DOHH2 (cell line): ENCODE data around the gene STX8.

Experiments used
- H3F3A ChIP-seq: fragments of 200-600 bp; sonication (generic), shearing (Covaris generic); 2 replicates; pipeline ENCODE4 v1.6.0; 2016; ENCODE audit warnings: antibody characterized with exemption, mild to moderate bottlenecking; ENCODE audit not compliant: control insufficient read depth, insufficient read depth
- H3K27ac ChIP-seq: fragments of 200-600 bp; sonication (generic); 2 replicates; pipeline ENCODE4 v1.5.1; 2014; ENCODE audit warnings: low read depth, mild to moderate bottlenecking, low read length, moderate library complexity
- H3K27me3 ChIP-seq: fragments of 200-600 bp; sonication (generic); 2 replicates; pipeline ENCODE4 v1.6.1; 2014; ENCODE audit warnings: mild to moderate bottlenecking, low read length, mixed read lengths; ENCODE audit not compliant: control insufficient read depth
- H3K36me3 ChIP-seq: fragments of 200-600 bp; sonication (generic); 2 replicates; pipeline ENCODE4 v1.6.1; 2014; ENCODE audit warnings: mild to moderate bottlenecking, low read length, moderate library complexity, mixed read lengths; ENCODE audit not compliant: control insufficient read depth
- H3K4me1 ChIP-seq: fragments of 200-600 bp; sonication (generic); 2 replicates; pipeline ENCODE4 v1.6.1; 2014; ENCODE audit warnings: mild to moderate bottlenecking, low read length, mixed read lengths; ENCODE audit not compliant: control insufficient read depth
- H3K4me2 ChIP-seq: fragments of 200-600 bp; sonication (generic); 2 replicates; pipeline ENCODE4 v1.6.0; 2014; ENCODE audit warnings: mild to moderate bottlenecking, low read length, moderate library complexity
- H3K4me3 ChIP-seq: fragments of 200-600 bp; sonication (generic); 2 replicates; pipeline ENCODE4 v1.5.1; 2014; ENCODE audit warnings: mild to moderate bottlenecking, low read length, mixed read lengths
- H3K79me2 ChIP-seq: fragments of 200-600 bp; sonication (generic); 2 replicates; pipeline ENCODE4 v1.6.1; 2014; ENCODE audit warnings: mild to moderate bottlenecking, low read length, mixed read lengths; ENCODE audit not compliant: control insufficient read depth
- H3K9me2 ChIP-seq: fragments of 200-600 bp; sonication (generic); replicated peaks from 2 replicates; pipeline ENCODE4 v1.6.1; 2014; ENCODE audit warnings: mild to moderate bottlenecking, low read length, mixed read lengths; ENCODE audit not compliant: control insufficient read depth
- H3K9me3 ChIP-seq: fragments of 200-600 bp; sonication (generic); 2 replicates; pipeline ENCODE4 v1.6.1; 2014; ENCODE audit warnings: antibody characterized with exemption, low read length, mixed read lengths; ENCODE audit not compliant: control insufficient read depth, insufficient read depth
- H4K20me1 ChIP-seq: fragments of 200-600 bp; sonication (generic); 2 replicates; pipeline ENCODE4 v1.6.0; 2014; ENCODE audit warnings: low read depth, mild to moderate bottlenecking, antibody characterized with exemption, low read length, moderate library complexity; ENCODE audit not compliant: control insufficient read depth, insufficient read depth
- CTCF ChIP-seq: fragments of 200-600 bp; sonication (generic); IDR thresholded peaks from one replicate; pipeline ENCODE4 v1.5.1; 2014; ENCODE audit warnings: antibody characterized with exemption, mild to moderate bottlenecking, low read depth, low read length; ENCODE audit not compliant: poor library complexity, severe bottlenecking
- EZH2phosphoT487 ChIP-seq: fragments of 200-600 bp; sonication (generic); IDR thresholded peaks from 2 replicates; pipeline ENCODE4 v1.6.1; 2017; ENCODE audit warnings: borderline replicate concordance, mild to moderate bottlenecking, antibody characterized with exemption, low read length, moderate library complexity, mixed read lengths

Gene STX8

GRCh38 chr17:9213303-9213640 is 362.3 kb downstream of the STX8 start:
- no peak overlapping the region for H3K4me3 ChIP-seq
- no peaks in the 10 kb centered on the region for H3K27me3 ChIP-seq
- H3K79me2 ChIP-seq = no peaks in the 10 kb centered on the region
- H4K20me1 ChIP-seq = no peaks in the 10 kb centered on the region
- no peak overlapping the region for H3K4me2 ChIP-seq
- TF ChIP-seq EZH2phosphoT487 (no peak), CTCF (no peak)
- H3F3A ChIP-seq = no peaks in the 10 kb centered on the region
- no peaks in the 10 kb centered on the region for H3K36me3 ChIP-seq
- no peaks in the 10 kb centered on the region for H3K9me2 ChIP-seq
- no peaks in the 10 kb centered on the region for H3K4me1 ChIP-seq
- peaks cover 14% of the 10 kb centered on the region for H3K9me3 ChIP-seq
- no peak overlapping the region for H3K27ac ChIP-seq

GRCh38 chr17:9212376-9213302 is 363.0 kb downstream of the STX8 start:
- no peaks in the 10 kb centered on the region for H3K36me3 ChIP-seq
- no peak overlapping the region for H3K27ac ChIP-seq
- H3K27me3 ChIP-seq = no peaks in the 10 kb centered on the region
- no peak overlapping the region for H3K4me2 ChIP-seq
- no peaks in the 10 kb centered on the region for H4K20me1 ChIP-seq
- H3K9me2 ChIP-seq = no peaks in the 10 kb centered on the region
- no peak overlapping the region for H3K4me3 ChIP-seq
- H3K4me1 ChIP-seq = no peaks in the 10 kb centered on the region
- H3K9me3 ChIP-seq = peaks cover 14% of the 10 kb centered on the region
- TF ChIP-seq EZH2phosphoT487 (no peak), CTCF (no peak)
- H3K79me2 ChIP-seq = no peaks in the 10 kb centered on the region
- no peaks in the 10 kb centered on the region for H3F3A ChIP-seq

- H3K4me2 ChIP-seq = no peak overlapping the region
These were observed 364.4 kb downstream of the STX8 start for GRCh38 chr17:9211133-9211765.

More at GRCh38 chr17:9211133-9211765, 364.4 kb downstream of the STX8 start:
- Histone ChIP-seq H3K27me3 (no peaks in the 10 kb centered on the region), H3K27ac (no peak overlapping the region), H4K20me1 (no peaks in the 10 kb centered on the region), H3K4me3 (no peak overlapping the region), H3K9me2 (no peaks in the 10 kb centered on the region), H3F3A (no peaks in the 10 kb centered on the region), H3K36me3 (no peaks in the 10 kb centered on the region), H3K79me2 (no peaks in the 10 kb centered on the region), H3K9me3 (peaks cover 11% of the 10 kb centered on the region), H3K4me1 (no peaks in the 10 kb centered on the region)
- TF ChIP-seq EZH2phosphoT487 = no peak
